DND-41 (cell line): Measurements from ENCODE around the gene KRT32.
"Not testable (repeated sequence)": the region's sequence is repeated elsewhere in the genome, so short reads cannot be mapped to it uniquely, and the experiment has no call there.

Source experiments
- ATAC-seq: fragments of 200-7000 bp; cut with Tn5 transposase; 3 replicates; pipeline ENCODE4 v1.9.1; 2021; ENCODE audit warnings: low read depth; ENCODE audit not compliant: insufficient read depth
- DNase-seq: peaks from one replicate; pipeline ENCODE4 v3.0.0-alpha.2; 2020
- H2AFZ ChIP-seq: 2 replicates; pipeline ENCODE4 v1.6.0; 2012; ENCODE audit warnings: low read depth, low read length
- H3K27ac ChIP-seq: 2 replicates; pipeline ENCODE4 v1.5.1; 2012; ENCODE audit warnings: low read length, inconsistent platforms
- H3K27me3 ChIP-seq: fragments of 200-600 bp; sonication (generic); 2 replicates; pipeline ENCODE4 v1.6.0; 2012; ENCODE audit warnings: low read length, mild to moderate bottlenecking, inconsistent platforms; ENCODE audit not compliant: insufficient read depth, poor library complexity
- H3K36me3 ChIP-seq: 2 replicates; pipeline ENCODE4 v1.5.1; 2012; ENCODE audit warnings: low read length, inconsistent platforms; ENCODE audit not compliant: insufficient read depth
- H3K4me1 ChIP-seq: 2 replicates; pipeline ENCODE4 v1.5.1; 2012; ENCODE audit warnings: mild to moderate bottlenecking, low read length; ENCODE audit not compliant: insufficient read depth
- H3K4me2 ChIP-seq: 2 replicates; pipeline ENCODE4 v1.6.0; 2012; ENCODE audit warnings: mild to moderate bottlenecking, moderate library complexity, low read length, inconsistent platforms; ENCODE audit not compliant: insufficient read depth
- H3K4me3 ChIP-seq, 2 experiments: fragments of 200-600 bp in 1 of 2; shearing (Covaris generic) in 1 of 2; 2 replicates each; pipeline ENCODE4 v1.5.1; 2012 to 2016; ENCODE audit warnings: inconsistent platforms in 2 of 2, low read length in 2 of 2, mild to moderate bottlenecking in 2 of 2, low read depth in 1 of 2, moderate library complexity in 1 of 2
- H3K79me2 ChIP-seq: 2 replicates; pipeline ENCODE4 v1.6.0; 2012; ENCODE audit warnings: low read length, inconsistent platforms; ENCODE audit not compliant: insufficient read depth
- H3K9ac ChIP-seq: 2 replicates; pipeline ENCODE4 v1.6.0; 2012; ENCODE audit warnings: low read depth, mild to moderate bottlenecking, inconsistent platforms, low read length, moderate library complexity
- H3K9me3 ChIP-seq: 2 replicates; pipeline ENCODE4 v1.5.1; 2012; ENCODE audit warnings: low read length, moderate library complexity, mild to moderate bottlenecking, inconsistent platforms; ENCODE audit not compliant: insufficient read depth, severe bottlenecking
- H4K20me1 ChIP-seq: 2 replicates; pipeline ENCODE4 v1.6.0; 2012; ENCODE audit warnings: low read length; ENCODE audit not compliant: insufficient read depth
- EZH2 ChIP-seq: IDR thresholded peaks from 3 replicates; pipeline ENCODE4 v1.6.1; 2012; ENCODE audit warnings: borderline replicate concordance, low read depth, mild to moderate bottlenecking, moderate library complexity, low read length, inconsistent platforms; ENCODE audit not compliant: severe bottlenecking
- TF ChIP-seq, protein P1 (sequence below): IDR thresholded peaks from 2 replicates; pipeline ENCODE4 v1.5.1; 2012; ENCODE audit warnings: borderline replicate concordance, low read length, moderate library complexity, mild to moderate bottlenecking; ENCODE audit not compliant: poor library complexity, severe bottlenecking; ENCODE audit errors: extremely low read depth

Gene KRT32

DNA sequence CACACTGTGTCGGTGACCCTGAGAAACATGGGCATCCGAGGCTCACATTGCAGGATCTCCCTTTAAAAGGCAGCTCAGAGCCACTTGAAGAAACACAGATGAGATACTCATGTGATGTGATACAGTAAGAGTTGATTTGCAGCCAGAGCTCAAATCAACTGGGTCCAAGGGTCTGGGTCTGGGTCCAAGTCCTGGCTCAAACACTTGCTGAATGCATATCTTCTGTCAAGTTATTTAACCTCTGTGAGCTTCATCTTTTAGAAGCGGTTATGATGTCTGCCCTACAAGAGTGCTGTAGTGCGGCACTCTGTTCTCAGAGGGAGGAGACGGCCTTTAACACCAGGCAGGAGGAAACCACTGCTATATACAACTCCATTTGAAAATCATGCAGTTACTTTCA, 32.8 kb downstream of the KRT32 start:
- DNase-seq (no peak), ATAC-seq (no peak)
- Histone ChIP-seq H3K4me1 (no peaks in the 10 kb centered on the region), H3K4me2 (no peak overlapping the region), H3K27me3 (peaks cover 10% of the 10 kb centered on the region), H3K9me3 (no peaks in the 10 kb centered on the region), H2AFZ (no peak overlapping the region), H3K27ac (no peak overlapping the region), H4K20me1 (no peaks in the 10 kb centered on the region), H3K36me3 (no peaks in the 10 kb centered on the region), H3K9ac (no peak overlapping the region), H3K4me3 (no peak overlapping the region), H3K79me2 (no peaks in the 10 kb centered on the region)
- TF ChIP-seq, protein P1, sequence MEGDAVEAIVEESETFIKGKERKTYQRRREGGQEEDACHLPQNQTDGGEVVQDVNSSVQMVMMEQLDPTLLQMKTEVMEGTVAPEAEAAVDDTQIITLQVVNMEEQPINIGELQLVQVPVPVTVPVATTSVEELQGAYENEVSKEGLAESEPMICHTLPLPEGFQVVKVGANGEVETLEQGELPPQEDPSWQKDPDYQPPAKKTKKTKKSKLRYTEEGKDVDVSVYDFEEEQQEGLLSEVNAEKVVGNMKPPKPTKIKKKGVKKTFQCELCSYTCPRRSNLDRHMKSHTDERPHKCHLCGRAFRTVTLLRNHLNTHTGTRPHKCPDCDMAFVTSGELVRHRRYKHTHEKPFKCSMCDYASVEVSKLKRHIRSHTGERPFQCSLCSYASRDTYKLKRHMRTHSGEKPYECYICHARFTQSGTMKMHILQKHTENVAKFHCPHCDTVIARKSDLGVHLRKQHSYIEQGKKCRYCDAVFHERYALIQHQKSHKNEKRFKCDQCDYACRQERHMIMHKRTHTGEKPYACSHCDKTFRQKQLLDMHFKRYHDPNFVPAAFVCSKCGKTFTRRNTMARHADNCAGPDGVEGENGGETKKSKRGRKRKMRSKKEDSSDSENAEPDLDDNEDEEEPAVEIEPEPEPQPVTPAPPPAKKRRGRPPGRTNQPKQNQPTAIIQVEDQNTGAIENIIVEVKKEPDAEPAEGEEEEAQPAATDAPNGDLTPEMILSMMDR: no peak
- TF ChIP-seq EZH2: no peak

DNA sequence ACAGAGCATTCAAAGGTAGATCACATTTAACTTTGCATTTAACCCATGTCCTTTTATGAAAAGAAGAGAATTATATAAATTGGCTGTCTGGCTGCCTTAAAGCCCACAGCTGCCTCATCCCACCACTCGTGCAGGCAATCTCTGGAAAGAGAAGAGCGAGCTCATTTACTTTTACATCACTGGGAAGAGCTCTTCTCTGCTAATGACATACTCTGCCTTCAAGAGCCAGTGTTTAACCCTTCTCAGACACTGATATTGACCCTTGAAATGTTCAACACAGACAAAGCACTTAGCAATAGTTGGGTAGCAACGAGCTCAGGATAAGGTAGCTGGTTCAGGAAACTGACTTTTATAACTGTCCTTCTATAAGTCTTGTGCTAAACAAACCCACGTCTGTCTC, 33.2 kb downstream of the KRT32 start:
- Histone ChIP-seq H3K79me2 (no peaks in the 10 kb centered on the region), H4K20me1 (no peaks in the 10 kb centered on the region), H3K27me3 (peaks cover 10% of the 10 kb centered on the region), H3K4me3 (no peak overlapping the region), H3K4me2 (no peak overlapping the region), H2AFZ (no peak overlapping the region), H3K9ac (no peak overlapping the region), H3K27ac (no peak overlapping the region), H3K36me3 (no peaks in the 10 kb centered on the region), H3K9me3 (no peaks in the 10 kb centered on the region), H3K4me1 (no peaks in the 10 kb centered on the region)
- DNase-seq: no peak
- TF ChIP-seq, protein P1: no peak
- no peak for ATAC-seq

DNA sequence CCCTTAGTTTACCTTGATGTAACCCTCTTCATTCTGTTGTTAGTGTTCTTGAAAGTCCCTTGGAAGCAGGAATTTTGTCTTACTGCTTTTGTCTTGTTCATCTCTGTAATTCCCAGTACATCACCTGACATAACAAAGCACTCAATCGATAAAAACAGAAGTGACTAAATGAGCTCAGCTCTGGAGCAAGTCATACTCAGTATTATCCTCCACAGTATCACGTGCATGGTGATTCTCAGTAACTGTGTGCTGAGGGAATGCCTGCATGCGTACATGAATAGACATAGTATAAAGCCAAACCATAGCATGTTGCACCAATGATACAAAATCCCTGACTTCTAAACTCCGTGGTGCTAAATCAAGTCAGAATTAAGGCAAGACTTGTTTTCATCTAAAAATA, 33.6 kb downstream of the KRT32 start:
- ATAC-seq (no peak), DNase-seq (no peak)
- no peak overlapping the region for H3K4me2 ChIP-seq
- H4K20me1 ChIP-seq: no peaks in the 10 kb centered on the region
- no peaks in the 10 kb centered on the region for H3K4me1 ChIP-seq
- no peaks in the 10 kb centered on the region for H3K36me3 ChIP-seq
- H3K27ac ChIP-seq: no peak overlapping the region
- no peaks in the 10 kb centered on the region for H3K79me2 ChIP-seq
- no peak overlapping the region for H3K4me3 ChIP-seq
- no peaks in the 10 kb centered on the region for H3K9me3 ChIP-seq
- no peak for TF ChIP-seq EZH2
- TF ChIP-seq, protein P1: no peak
- no peak overlapping the region for H2AFZ ChIP-seq
- H3K9ac ChIP-seq: no peak overlapping the region
- peaks cover 14% of the 10 kb centered on the region for H3K27me3 ChIP-seq

DNA sequence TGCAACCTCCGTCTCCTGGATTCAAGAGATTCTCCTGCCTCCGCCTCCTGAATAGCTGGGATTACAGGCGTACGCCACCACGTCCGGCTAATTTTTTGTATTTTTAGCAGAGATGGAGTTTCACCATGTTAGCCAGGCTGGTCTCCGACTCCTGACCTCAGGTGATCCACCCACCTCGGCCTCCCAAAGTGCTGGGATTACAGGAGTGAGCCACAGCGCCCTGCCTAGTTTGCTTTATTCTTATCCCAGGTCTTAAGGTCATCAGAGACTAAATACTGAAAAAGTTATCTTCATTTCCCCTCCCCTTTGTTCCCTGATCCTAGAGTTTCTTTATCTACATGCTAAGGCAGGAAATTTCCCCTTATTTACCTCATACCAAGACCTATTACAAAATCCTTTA, 36.8 kb downstream of the KRT32 start:
- not testable (repeated sequence) for H3K27ac ChIP-seq, H3K79me2 ChIP-seq, ATAC-seq, H3K4me3 ChIP-seq, H2AFZ ChIP-seq, H3K9ac ChIP-seq, H3K9me3 ChIP-seq, H3K36me3 ChIP-seq, H4K20me1 ChIP-seq, H3K4me1 ChIP-seq, H3K4me2 ChIP-seq, DNase-seq
- peaks cover 15% of the 10 kb centered on the region for H3K27me3 ChIP-seq
